ENCODE results near the gene PLPPR3.
A peak's percentile ranks its signal among the peaks of the same experiment; 100 is the strongest.
"Not testable (repeated sequence)": the region's sequence is repeated elsewhere in the genome, so short reads cannot be mapped to it uniquely, and the experiment has no call there.

PLPPR3 gene

GRCh38 chr19:853014-853585 is 31.3 kb upstream of the PLPPR3 start:
- DNase-seq, result no peak

- DNase-seq, result no peak
Measured at GRCh38 chr19:852136-853013, 30.6 kb upstream of the PLPPR3 start, which contains the start of gene ELANE. Gene ELANE (plus strand): TSS chr19:852303. CDS start chr19:852329, 26 bp downstream.

DNA sequence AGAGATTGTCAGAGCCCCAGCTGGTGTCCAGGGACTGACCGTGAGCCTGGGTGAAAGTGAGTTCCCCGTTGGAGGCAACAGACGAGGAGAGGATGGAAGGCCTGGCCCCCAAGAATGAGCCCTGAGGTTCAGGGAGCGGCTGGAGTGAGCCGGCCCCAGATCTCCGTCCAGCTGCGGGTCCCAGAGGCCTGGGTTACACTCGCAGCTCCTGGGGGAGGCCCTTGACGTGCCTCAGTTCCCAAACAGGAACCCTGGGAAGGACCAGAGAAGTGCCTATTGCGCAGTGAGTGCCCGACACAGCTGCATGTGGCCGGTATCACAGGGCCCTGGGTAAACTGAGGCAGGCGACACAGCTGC is 29.2 kb upstream of the PLPPR3 start:
- no peak for DNase-seq

GRCh38 chr19:850221-850978 is 28.6 kb upstream of the PLPPR3 start:
- peak; percentile 72 to 75 for DNase-seq

GRCh38 chr19:849195-849594 is 27.4 kb upstream of the PLPPR3 start:
- not testable (repeated sequence) for DNase-seq

DNA sequence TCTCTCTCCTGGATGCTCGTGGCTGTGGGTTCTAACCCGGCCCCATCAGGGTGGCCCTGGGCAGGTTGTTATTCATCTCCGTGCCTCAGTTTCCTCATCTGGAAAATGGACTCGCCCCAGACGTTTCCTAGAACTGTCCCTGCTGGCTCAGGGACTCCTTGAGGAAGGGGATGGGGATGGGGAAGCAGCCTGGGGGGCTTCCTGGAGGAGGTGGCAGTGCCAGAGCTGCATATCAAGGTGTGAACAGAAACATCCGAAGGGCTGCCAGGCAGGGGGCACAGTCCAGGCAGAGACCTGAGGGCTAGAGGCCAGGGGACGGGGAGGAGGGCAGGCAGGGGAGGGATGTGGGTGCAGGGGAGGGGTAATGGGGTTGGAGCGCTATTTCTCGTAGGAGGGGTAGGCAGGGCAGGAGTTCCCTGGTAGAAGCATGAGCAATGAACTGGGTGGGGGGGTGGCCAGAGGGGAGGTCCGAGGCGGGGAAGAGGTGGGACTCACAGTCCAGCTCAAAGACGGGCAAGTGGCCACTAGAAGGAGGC is 26.7 kb upstream of the PLPPR3 start:
- DNase-seq, result no peak

- DNase-seq, result no peak
Measured at GRCh38 chr19:845707-846521, 24.2 kb upstream of the PLPPR3 start.

GRCh38 chr19:844546-844971 is 22.8 kb upstream of the PLPPR3 start:
- no peak for DNase-seq

GRCh38 chr19:843836-844545 is 22.2 kb upstream of the PLPPR3 start:
- DNase-seq, result no peak

DNA sequence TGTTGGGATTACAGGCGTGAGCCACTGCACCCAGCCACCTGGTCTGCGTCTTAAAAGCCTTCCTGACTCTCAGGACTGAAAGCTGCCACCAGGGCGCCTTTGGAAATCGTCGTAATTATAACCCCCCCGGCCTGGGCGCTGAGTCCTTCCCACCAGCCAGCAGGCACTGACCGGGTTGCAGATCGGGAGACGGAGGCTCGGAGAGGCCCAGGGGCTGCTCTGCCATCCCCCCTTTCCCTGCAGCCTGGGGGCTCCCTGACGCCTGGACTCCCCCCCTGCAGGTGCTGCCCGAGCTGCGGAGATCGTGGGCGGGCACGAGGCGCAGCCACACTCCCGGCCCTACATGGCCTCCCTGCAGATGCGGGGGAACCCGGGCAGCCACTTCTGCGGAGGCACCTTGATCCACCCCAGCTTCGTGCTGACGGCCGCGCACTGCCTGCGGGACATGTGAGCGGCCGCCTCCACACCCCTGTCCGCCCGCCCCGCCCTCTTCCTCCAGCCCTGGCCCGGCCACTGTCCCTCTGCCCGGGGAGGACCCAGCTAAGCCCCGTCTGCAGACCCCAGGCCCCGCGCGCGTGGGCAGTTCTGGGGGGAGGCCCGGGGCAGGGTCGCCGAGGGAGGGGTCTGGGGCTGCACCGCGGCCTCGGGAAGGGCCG is 21.6 kb upstream of the PLPPR3 start:
- peak in 1 of 2 experiments; percentile 41 for DNase-seq

DNA sequence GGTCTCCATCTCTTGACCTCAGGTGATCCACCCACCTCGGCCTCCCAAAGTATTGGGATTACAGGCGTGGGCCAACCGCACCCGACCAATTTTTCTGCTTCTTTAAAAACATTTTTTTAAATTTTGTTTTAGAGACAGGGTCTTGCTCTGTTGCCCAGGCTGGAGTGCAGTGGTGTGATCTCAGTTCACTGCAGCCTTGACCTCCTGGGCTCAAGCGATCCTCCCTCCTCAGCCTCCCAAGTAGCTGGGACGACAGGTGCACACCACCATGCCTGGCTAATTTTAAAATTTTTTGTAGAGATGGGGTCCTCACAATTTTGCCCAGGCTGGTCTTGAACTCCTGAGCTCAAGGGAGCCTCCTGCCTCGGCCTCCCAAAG is 21.0 kb upstream of the PLPPR3 start:
- not testable (repeated sequence) for DNase-seq

DNA sequence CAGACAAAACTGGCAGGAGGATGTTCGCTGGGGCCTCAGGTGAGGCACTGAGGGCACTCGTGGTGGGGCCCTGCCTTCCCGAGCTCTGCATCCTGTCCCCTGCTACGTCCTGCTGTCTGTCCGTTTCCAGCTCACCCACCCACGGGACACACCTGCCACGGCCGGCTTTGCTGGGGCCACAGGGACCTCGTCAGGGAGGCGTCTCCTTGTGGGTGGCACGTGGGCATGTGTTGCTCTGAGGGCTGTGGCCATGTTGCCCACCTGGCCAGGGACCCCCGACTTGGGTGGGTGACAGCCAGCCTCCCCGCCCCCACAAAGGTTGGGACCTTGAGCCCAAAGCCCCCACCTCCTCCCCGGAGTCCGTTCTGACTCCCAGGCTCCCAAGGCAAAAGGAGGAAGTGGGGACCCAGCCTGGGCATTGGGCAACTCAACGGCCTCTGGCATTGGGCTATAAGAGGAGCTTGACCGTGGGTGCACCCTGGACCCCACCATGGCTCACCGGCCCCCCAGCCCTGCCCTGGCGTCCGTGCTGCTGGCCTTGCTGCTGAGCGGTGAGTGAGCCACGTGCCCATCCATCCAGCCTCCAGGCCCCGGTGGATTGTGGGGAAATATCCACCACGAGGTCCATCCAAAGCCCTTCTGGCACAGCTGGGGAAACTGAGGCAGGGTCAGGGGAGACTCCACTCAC is 18.9 kb upstream of the PLPPR3 start, which contains the start of gene PRTN3:
TSS of gene PRTN3 (plus strand) at position 481 of the 688 bp plus-strand sequence. CDS start at position 491, 10 bp downstream.
- no peak for DNase-seq

DNA sequence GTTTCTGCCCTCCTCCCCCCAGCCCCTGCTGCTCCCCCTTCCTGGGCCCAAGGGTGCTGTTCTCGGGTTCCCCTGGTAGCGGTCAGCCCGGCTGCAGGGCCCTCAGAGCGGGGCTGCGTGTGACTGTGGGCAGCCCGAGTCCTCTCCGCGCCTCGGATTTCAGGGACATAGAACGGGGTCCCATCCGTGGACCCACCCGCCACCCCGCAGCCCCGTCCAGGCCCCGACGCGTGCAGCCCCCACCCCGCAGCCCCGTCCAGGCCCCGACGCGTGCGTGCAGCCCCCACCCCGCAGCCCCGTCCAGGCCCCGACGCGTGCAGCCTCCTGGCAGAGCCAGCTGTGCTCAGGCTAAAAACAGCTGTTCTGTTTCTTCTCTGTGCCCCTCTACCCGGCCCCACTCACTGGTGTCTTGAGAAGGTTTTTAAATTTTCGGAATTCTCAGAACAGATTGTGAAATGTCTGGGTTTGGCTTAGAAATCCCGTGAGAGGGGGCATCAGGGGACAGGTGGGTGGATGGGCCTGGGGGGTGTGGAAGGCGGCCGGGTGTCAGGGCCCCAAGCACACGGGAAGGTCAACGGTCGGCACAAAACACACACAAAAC is 13.6 kb upstream of the PLPPR3 start:
- DNase-seq, result no peak

- DNase-seq, result no peak
Measured at GRCh38 chr19:834216-834615, 12.5 kb upstream of the PLPPR3 start.

DNA sequence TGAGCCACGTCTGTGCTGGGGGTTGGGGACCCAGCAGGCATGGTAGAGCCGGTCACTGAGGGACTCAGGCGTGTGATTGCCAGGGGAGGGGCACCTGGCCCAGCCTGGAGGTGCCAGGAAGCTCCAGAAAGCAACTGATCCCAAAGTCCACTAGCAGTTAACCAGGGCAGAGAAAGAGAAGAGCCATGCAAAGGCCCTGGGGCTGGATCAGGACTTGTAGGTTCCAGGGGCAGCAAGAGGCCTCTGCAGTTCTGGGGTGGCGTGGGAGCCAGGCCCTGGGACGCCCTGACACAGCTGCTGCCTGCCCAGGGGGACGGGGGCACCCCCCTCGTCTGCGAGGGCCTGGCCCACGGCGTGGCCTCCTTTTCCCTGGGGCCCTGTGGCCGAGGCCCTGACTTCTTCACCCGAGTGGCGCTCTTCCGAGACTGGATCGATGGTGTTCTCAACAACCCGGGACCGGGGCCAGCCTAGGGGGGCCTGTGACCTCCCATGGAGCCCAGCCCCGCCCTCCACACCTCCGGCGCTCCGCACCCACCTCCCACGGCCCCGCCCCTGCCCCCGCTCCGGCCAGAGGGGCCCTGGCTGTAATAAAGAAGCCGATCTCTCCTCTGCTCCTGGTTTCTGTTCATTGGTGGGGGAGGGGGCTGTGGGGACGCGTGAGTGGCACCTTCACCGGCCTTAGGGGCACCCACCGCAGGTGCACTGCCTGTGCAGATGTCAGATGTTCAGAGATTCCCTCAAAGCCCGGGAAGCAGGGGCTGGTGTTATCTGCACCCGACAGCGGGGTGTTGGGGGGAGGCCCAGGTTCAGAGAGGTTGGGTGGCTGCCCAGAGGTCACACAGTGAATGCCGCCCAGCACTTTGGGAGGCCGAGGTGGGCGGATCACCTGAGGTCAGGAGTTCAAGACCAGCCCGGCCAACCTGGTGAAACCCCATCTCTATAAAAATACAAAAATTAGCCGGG is 9.9 kb upstream of the PLPPR3 start:
- DNase-seq, result no peak

- no peak for DNase-seq
Measured at GRCh38 chr19:829129-829758, 7.5 kb upstream of the PLPPR3 start.

DNA sequence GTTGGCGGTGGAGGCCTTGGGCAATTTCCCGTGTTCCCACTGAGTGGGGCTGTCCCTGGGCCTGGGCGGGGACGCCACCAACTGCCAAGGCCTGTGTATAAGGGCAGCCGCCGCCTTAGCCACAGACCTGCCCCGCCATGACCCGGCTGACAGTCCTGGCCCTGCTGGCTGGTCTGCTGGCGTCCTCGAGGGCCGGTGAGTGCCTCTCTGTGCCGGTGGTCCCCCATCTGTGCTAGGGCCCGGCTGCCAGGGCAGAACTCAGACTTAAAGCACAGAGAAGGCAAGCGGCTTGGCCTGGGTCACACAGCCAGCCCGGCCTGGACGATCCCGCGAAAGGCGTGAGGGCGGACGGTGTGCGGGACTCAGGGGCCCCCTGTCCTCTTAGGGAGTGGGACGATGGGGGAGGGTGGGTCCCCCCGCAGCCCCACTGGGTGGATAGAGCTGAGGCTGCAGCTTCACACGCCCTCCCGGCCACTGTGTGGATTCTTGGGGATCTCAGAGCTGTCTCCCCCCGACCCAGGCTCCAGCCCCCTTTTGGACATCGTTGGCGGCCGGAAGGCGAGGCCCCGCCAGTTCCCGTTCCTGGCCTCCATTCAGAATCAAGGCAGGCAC is 6.1 kb upstream of the PLPPR3 start, which contains the start of gene AZU1:
TSS of gene AZU1 (plus strand) at position 128 of the 612 bp plus-strand sequence. CDS start at position 138, 10 bp downstream.
- no peak for DNase-seq

- no peak for DNase-seq
Measured at GRCh38 chr19:827314-827709, 5.6 kb upstream of the PLPPR3 start.

Measured in SW 1271 (cell line).